EH (cell line): ENCODE measurements around the gene AP1S3.
A peak's percentile ranks its signal among the peaks of the same experiment; 100 is the strongest.
"Not testable (repeated sequence)": the region's sequence is repeated elsewhere in the genome, so short reads cannot be mapped to it uniquely, and the experiment has no call there.

Experiments
- DNase-seq: peaks from one replicate; pipeline ENCODE4 v3.0.0-alpha.2; 2015; ENCODE audit warnings: low read depth

The AP1S3 gene

DNA sequence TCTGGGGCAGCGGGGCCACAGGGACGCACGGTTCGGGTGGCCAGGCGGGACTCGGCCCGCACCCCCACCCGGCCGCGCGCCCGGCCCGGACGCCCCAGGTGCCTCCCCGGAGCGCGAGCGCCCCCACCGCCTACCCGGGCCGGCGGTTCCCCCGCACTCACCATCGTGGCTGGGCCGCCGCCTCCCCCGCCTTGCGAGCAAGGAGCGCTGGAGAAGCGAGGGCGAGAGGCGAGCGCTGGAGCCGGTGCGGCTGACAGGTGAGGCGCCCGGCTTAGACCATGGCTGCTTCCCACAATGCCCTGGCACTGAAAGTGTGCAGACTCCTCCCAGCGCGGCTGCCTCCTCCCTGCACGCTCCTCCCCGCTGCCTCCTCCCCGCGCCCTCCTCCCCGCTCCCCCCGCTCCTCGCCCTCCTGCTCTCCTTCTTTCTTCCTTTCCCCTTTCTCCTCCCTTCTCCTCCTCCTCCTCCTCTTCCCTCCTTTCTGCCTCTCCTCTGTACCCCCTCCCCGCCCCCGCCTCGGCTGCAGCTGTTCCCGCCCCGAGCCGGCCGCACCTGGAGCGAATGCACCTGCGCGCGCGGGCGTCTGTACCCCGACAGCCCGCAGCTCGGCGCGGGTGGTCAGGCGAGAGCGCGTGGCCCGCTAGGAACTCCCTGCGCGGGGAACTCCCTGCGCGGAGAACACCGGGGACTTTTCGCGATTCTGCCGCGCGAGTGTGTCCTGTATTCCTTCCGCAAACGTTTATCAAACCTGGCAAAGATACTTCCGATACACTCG is at the start of gene AP1S3:
AP1S3 (minus strand) TSS at position 296 of the 775 bp plus-strand sequence; CDS start at position 164, 132 bp downstream.
- peak; percentile 60 for DNase-seq

DNA sequence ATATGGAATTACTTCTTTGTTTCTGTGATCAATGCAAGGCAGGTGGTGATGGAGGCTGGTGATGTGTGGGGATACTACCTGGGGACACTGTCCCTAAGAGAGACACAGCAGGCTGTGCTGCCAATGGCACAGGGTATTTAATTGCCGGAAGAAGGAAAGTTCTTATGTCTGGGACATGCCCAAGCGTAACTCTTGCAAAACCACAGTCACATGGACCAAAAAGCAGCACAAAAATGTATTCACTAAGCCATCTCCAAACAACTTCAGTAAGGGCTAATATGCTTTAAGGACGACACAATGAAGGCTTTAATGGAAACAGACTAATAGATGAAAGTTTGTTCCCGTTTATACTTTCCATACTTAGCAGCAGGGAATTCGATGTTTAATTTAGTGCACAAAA is 49.7 kb upstream of the AP1S3 start:
- DNase-seq: peak; percentile 39

DNA sequence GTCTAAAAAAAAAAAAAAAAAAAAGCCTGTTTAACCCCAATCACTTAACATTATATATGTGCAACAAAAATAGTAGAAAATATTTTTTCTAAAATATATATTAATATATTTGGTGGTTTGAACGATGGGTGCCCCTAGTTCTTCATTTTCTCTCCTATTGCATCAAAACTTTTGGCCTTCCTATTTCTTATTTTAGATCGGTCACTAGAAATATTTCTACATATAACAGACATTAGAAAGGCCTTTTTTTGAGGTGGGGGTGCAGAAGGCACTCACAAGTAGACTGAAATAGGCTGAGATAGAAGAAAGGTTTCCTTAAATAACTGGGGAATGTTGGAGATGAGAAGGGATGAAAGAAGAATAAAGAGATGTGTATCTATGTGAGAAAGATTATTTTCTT is 49.3 kb upstream of the AP1S3 start:
- no peak for DNase-seq

DNA sequence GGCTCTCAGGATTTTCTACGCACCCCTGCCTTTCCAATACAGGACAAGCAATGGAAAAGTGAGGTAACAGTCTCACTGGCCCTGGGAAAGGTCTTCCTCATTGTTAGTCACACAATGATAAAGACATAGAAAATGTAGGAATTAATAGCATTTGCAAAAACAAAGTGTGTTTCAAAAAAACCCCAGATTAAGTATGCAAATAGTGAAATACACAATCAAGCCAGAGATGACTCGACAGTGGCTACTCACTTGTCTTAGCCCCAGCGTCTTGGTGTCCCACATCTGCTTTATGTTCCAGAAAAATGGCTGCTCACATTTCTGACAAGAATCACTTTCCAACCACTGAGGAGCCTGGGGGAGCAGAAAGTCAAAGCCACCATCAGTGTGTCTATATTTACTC is 47.0 kb upstream of the AP1S3 start:
- DNase-seq: peak; percentile 72

DNA sequence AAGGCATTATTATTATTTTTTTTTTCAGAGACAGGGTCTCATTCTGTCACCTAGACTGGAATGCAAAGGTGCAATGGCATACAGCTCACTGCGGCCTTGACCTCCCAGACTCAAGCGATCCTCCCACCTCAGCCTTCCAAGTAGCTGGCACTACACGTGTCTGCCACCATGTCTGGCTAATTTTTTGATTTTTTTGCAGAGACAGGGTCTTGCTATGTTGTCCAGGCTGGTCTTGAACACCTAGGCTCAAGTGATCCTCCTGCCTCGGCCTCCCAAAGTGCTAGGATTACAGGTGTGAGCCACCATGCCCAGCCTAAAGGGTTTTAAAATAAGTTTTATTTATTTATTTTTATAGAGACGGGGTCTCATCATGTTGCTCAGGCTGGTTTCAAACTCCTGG is 45.3 kb upstream of the AP1S3 start:
- DNase-seq: no peak

DNA sequence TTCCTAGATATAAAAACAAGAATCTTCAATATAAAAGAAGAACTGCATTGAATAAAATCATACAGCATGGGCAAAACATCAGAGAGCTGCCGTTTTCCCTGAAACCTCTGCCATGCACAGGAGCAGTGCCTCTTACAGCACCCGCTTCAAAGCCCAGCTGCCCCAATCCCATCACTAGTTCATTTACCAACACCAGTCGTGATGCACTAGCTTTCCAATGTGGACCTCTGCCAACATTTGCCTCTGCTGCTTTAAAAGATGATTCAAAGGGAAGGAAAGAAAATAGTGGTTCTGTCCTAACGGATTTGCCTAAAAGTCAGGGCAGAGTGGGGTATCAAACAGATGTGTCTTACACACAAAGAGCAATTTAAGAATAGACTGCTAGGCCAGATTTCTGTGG is 43.4 kb upstream of the AP1S3 start:
- DNase-seq: no peak

DNA sequence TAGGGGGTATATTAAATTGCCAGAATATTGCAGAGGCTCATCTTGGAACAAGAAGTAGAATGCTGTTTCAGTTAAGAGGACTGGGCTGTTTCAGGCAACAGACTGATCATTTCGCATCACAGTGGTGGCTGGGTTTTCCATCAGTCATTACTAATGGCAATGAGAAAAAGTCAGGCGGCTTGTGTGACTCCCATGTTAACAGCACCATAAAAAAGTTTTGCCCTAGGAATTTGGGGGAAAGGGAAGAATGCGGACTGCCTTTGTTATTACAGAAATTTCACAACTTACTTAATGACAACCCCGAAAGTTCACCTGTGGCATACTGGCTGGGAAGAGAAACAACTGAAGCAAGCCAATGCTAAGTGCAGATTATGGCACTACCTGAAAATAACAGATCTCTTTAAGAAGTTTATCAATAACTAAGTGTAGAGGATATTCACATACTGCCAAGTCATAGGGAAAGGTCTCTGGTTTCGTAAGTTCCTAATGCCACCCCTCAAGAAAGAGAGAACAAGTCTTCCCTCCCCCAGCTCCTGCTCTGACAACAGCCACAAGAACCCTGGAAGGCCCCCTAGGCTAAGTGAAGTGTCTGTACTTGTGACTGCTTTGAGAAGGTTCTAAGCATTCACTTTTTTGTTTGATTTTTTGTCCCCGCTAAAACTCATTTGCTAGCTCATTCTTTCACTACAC is 40.5 kb upstream of the AP1S3 start:
- DNase-seq: no peak

DNA sequence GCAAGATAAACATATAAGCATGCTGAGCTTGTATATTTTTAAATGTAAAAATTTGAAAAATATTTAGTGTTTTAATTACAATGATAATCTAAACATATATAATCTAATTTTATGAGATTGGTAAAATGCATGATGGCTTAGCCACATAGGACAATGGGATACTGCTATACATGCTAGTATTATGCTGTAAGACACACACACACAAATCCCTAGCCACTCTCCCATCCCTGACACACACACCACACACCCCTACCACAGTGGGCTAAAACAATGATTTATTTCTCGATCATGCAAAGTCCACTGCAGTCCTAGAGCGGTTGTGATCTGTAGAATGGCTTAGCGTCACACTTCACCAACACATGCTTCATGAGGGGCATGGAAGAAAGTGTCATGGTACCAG is 36.3 kb upstream of the AP1S3 start:
- DNase-seq: no peak

DNA sequence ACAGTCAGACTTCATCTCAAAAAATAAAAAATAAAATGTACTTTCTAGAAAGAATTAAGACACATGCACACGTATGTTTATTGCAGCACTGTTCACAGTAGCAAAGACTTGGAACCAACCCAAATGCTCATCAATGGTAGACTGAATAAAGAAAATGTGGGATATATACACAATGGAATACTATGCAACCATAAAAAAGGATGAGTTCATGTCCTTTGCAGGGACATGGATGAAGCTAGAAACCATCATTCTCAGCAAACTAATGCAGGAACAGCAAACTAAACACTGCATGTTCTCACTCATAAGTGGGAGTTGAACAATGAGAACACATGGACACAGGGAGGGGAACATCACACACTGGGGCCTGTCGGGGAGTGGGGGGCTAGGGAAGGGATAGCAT is 35.4 kb upstream of the AP1S3 start:
- DNase-seq: not testable (repeated sequence)

DNA sequence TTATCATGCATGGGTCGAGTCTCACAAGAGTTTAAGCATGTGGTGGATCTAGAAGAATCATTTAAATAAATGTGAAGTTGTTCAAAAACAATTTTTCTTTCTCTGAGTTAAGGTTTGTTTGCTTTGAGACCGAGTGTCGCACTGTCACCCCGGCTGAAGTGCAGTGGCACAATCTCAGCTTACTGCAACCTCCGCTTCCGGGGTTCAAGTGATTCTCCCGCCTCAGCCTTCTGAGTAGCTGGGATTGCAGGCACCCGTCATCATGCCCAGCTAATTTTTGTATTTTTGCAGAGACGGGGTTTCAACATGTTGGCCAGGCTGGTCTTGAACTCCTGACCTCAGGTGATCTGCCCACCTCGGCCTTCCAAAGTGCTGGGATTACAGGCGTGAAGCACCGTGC is 34.3 kb upstream of the AP1S3 start:
- DNase-seq: not testable (repeated sequence)

DNA sequence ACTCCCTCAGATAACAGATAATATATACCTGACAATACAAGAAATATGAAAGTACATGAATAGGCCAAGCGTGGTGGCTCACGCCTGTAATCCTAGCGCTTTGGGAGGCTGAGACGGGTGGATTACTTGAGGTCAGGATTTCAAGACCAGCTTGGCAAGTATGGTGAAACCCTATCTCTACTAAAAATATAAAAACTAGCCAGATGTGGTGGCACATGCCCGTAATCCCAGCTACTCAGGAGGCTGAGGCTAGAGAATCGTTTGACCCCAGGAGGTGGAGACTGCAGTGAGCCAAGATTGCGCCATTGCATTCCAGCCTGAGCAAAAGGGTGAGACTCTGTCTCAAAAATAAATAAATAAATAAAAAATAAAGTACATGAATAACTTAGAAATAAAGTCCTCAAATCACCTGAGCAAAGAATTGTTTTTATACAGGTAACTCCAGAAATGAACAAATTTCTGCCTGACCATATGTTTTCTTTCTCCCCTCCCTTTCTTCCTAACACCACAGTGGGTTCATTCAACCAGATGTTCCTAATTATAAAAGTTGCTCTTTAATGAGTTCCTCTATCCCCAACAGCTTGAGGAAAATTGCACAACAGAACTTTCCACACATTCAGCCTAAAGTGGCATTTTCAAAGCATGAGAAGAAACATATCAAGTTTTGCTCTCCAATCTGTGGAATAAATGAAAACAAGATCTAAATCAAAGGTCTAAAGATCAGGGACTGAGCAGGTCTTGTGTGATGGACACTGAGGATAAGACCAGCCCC is 33.6 kb upstream of the AP1S3 start:
- peak; percentile 46 for DNase-seq

DNA sequence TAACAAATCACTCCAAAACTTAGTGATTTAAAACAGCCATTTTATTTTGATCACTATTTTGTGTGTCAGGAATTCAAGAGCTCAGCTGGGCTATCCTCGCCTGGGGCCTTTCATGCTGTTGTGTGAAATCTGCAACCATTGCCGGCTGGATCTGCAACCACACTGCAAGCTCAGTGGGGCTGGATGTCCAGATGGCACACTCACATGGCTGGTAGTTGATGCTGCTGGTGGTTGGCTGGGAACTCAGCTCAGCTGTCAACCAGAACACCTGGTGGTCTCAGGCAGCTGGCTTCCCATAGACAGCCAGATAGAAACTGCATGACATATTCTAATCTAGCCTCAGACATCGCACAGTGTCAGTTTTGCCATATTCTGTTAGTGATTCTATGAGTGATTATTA is 30.6 kb upstream of the AP1S3 start:
- DNase-seq: no peak

DNA sequence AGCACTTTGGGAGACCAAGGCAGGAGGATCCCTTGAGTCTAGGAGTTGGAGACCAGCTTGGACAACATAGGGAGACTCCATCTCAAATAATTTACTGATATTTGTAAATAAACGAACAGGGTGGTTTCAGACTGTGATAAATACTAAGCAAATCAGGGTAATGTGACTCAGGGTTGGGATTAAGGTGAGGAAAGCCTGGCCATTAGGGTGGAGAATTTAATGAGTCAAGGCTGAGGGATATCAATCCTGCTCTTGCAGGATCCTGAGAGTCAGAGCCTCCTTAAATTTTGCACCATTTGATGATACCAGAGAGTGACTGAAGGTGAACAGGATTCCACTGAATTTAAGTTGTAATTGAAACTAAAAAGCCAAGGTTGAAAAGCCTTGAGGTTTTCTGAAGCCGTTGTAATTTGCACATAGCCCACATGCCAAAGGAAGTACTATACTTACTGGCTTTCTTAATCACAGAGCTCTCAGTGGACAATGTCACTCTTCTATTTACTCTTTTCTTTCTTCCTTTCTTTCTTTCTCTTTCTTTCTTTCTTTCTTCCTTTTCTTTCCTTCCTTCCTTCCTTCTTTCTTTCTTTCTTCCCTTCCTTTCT is 28.6 kb upstream of the AP1S3 start:
- DNase-seq: no peak

DNA sequence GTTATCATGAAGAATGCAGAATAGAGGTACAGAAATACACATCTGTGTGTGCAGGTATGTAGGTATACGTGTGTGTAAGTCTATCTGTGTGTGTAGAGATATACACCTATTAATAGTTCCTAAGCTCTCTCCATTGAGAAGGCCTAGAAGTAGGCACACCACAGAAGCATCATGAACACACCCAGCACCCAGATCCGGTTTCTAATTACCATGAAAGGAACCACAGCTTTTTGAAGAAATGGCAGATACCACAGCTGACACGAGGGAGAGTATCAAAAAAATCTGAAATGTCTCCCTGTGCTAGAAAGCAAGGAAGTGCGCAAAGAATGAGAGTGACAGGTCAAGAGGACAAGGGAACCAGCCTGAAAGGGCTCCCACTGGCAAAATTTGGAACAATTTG is 27.7 kb upstream of the AP1S3 start:
- no peak for DNase-seq

DNA sequence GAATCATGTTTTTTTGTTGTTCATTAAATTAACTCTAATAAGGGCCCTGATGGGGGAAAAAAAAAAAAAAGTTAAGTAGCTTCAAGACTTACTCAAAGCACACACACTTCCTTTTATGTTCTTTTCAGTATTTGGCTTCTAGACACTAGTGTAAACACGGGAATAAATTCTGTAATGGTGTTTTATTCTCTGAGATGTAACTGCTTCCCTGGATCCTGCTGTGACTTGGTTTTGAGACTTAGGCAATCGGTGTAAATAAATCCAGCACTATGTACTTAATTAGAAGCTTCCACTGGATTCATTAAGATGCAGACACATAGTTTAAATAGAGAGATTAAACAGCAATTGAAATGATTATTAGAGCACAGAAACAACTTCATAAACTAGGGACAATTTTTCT is 26.1 kb upstream of the AP1S3 start:
- DNase-seq: no peak

DNA sequence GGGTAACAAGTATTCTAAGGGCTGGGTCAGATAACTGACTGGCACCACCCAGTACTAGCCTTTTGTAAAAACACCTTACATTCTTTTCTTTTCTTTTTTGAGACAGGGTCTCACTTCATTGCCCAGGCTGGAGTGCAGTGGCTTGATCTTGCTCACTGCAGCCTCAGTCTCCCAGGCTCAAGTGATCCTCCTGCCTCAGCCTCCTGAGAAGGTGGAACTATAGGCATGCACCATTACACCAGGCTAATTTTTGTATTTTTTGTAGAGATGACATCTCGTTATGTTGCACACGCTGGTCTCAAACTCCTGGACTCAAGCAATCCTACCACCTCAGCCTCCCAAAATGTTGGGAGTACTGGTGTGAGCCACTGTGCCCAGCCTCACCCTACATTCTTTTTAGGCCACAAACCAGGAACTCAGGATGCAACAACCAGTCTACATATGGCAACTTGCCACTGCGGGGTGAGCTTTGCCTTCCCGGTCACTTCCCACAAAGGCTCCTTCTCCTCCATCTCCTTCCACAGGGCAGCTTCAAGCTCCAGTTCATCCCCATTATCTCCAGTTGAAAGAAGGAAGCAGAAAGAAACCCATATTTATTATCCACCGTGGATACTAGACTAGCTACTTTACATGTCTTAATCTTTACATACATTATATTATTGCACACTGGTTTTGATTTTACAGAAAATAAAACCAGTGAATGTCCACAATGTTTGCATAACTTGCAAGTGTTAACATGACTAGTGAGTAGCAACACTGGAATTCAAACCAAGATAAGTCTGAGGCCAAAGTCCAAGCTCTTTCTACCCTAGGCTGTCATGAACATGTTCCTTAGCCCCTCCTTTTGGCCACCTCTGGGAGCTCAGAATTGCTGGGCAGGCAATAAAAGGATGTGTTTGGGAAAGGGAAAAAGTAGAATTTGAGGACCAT is 23.7 kb upstream of the AP1S3 start:
- peak; percentile 83 for DNase-seq

DNA sequence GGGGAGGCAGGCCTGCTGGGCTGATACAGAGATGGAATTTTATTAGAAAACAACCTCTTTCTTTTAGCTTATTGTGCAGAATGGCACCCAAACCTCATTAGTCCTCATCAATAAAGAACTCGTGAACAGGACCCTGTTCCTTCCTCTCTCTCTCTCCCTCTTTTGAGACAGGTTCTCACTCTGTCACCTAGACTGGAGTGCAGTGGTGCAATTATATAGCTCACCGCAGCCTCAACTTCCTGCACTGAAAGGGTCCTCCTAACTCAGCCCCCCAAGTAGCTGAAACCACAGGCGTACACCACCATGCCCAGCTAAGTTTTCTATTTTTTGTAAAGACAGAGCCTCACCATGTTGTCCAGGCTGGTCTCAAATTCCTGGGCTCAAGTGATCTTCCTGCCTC is 21.7 kb upstream of the AP1S3 start:
- DNase-seq: no peak

DNA sequence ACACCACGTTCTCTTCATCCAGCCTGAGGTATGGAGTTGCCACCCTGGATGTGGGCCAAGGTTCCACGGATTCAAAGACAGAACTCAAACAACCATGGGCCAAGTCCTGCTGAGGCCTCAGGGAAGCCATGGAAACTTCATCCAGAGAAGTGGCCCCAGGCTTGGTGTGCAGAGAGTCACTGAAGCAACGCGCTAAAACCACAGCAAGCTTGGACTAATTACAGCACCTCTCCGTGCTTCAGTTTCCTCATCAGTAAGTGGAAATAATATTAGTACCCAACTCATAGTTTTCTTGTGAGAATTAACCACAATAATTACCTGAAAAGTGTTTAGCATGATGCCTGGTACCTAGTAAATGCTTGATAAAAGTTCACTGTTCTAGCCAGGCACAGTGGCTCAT is 19.2 kb upstream of the AP1S3 start:
- DNase-seq: no peak

DNA sequence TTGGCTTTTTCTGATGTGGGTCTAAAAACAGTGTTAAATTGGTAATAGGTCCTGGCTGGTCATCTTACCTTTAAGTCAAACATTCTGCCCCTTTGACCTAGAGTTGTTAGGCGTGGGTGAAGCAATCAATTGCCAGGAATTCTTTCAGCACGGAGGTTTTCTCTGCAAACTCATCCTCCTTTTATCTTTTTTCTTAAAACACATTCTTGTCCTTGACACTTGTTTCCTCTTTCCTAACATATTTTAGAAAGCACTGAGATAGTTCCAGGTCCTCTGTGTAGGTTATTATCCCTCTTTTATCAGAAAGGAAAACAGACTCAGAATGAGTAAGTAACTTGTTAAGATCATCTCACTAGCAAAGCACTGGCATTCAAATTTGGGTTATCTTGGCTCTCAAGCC is 18.6 kb upstream of the AP1S3 start:
- DNase-seq: peak; percentile 11

DNA sequence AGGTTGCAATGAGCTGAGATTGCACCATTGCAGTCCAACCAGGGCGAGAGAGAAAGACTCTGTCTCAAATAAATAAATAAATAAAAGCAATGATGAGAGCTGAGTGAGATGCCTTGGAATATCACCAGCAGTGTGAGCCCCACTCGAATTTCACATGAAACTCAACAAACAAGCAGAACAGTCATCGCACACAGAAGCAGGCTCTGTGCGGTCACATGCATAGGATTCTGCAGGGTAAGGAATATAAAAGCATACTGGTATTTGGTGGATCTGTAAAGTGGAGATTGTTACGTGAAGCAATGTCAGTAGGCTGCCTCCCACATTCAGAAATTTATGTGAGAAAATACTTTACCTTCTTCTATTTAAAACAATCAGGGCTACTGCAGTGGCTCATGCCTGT is 18.0 kb upstream of the AP1S3 start:
- DNase-seq: peak; percentile 28

DNA sequence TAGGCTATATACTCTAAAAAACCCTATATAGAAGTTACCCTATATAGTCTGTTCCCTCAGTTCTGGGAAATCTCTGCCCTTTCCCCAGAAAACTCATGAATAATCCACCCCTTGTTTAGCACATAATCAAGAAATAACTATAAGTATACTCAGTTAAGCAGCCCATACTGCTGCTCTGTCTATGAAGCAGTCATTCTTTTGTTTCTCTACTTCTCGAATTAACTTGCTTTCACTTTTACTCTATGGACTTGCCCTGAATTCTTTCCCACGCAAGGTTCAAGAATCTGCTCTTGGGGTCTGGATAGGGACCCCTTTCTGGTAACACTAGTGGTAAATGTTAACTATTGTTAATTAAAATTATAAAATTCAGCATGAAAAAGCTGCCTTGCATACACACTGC is 17.4 kb upstream of the AP1S3 start:
- no peak for DNase-seq
